HG03097 (cell line): ENCODE data around the gene UNC93A.
"Not testable (repeated sequence)": the region's sequence is repeated elsewhere in the genome, so short reads cannot be mapped to it uniquely, and the experiment has no call there.

Experiments
- ATAC-seq: cut with Tn5 transposase; IDR thresholded peaks from one replicate; pipeline ENCODE4 v1.9.1; 2021; ENCODE audit not compliant: unreplicated experiment, low FRiP score

UNC93A gene

GRCh38 chr6:167336844-167337630 is 45.9 kb downstream of the UNC93A start:
- ATAC-seq, result no peak

GRCh38 chr6:167337675-167338449 is 46.7 kb downstream of the UNC93A start:
- ATAC-seq, result no peak

- ATAC-seq, result no peak
Observed at GRCh38 chr6:167338541-167339117, 47.5 kb downstream of the UNC93A start.

GRCh38 chr6:167341038-167341583 is 50.0 kb downstream of the UNC93A start:
- no peak for ATAC-seq

GRCh38 chr6:167341665-167342655 is 50.8 kb downstream of the UNC93A start:
- no peak for ATAC-seq

GRCh38 chr6:167342879-167343610 is 51.9 kb downstream of the UNC93A start:
- no peak for ATAC-seq

- no peak for ATAC-seq
Observed at GRCh38 chr6:167345348-167345747, 54.2 kb downstream of the UNC93A start.

- no peak for ATAC-seq
Observed at GRCh38 chr6:167345960-167346359, 54.8 kb downstream of the UNC93A start.

- no peak for ATAC-seq
Observed at GRCh38 chr6:167347226-167347625, 56.1 kb downstream of the UNC93A start.

- no peak for ATAC-seq
Observed at GRCh38 chr6:167349631-167350274, 58.6 kb downstream of the UNC93A start.

GRCh38 chr6:167350275-167350696 is 59.2 kb downstream of the UNC93A start:
- ATAC-seq, result no peak

GRCh38 chr6:167350731-167351655 is 59.9 kb downstream of the UNC93A start:
- ATAC-seq, result peak; percentile 58

- peak; percentile 40 for ATAC-seq
Observed at GRCh38 chr6:167351656-167352345, 60.7 kb downstream of the UNC93A start.

GRCh38 chr6:167356874-167357273 is 65.8 kb downstream of the UNC93A start:
- ATAC-seq, result no peak

- not testable (repeated sequence) for ATAC-seq
Observed at GRCh38 chr6:167358394-167358793, 67.3 kb downstream of the UNC93A start.

GRCh38 chr6:167361170-167361569 is 70.1 kb downstream of the UNC93A start:
- not testable (repeated sequence) for ATAC-seq
